Activated CD4-positive, alpha-beta T cell treated with anti-CD3 and anti-CD28 coated beads, Interleukin-2, Interleukin-4, amounts not matched to agents 100 ng/mL and 50 ng/mL, durations not matched to agents 16 hours and 8 hours (primary cell): ENCODE results near the gene THAP4.

ENCODE experiments used
- DNase-seq: peaks from one replicate; pipeline ENCODE4 v3.0.0-alpha.2; 2020; ENCODE audit warnings: low spot score

Gene THAP4

DNA sequence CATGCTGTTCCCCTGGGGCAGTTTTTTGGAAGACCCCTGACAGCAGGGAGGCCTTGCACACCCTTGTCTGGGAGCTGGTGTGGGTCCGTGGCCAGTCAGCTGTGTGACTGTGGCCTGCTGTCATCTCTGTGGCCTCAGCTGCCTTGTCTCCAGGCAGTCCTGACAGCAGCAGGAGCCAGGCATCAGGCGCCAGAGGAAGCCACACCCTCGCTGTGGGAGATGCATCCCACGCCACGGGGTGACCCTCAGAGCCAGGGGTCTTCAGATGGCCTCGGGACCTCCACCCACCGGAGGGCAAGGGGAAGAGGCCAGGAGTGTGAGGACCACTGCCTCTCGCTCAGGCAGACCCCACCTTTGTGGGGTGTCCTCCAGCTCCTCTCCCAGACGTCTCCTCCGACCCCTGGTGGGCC, 73.4 kb downstream of the THAP4 start:
- DNase-seq = no peak

DNA sequence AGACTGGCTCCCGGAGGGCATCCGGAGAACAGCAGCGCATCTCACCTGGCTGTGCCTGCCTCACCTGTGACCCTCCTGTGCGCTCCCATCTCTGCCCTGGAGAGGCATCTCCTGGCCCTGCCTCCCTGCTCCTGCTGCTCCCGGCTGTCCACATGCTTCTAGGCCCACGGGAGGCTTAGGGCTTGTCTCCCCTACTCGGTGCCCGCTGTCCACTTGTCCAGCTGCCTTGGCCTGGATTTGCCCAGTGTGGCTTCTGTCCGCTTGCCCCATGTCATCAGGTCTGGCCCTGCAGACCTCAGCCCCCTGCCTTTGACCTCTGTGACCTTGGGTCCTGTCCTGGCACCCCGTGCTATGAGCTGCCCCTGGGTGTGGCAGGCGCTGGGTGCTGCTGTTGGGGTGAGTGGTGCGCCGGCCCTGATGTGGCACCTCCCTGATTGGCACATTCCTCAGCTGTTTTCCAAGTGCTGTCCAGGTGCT, 73.9 kb downstream of the THAP4 start:
- DNase-seq = no peak

DNA sequence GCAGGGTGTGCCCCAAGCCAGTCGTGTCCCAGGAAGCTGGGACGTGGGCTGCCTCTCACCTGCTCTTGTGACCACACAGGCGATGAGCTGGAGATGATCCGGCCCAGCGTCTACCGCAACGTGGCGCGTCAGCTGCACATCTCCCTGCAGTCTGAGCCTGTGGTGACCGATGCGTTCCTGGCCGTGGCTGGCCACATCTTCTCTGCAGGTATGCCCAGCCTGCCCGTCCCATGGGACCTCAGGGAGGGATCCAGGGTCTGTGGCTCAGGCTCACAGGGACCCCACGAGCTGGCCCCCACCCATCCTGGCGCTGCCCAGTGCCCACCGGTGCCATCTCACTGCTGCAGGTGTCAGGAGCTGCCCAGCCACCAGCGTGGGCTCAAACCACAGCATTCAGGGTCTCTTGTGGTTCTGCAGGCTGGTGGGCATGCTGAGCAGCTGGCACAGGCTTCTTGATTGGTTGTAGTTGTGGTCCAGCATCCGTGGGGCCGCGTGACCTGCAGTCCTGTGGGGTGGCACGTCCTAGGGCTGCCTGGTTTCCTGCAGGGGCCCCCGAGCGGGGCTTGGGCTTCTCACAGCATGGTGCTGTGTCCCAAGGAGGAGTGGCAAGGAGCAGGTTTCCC, 74.6 kb downstream of the THAP4 start:
- no peak for DNase-seq

DNA sequence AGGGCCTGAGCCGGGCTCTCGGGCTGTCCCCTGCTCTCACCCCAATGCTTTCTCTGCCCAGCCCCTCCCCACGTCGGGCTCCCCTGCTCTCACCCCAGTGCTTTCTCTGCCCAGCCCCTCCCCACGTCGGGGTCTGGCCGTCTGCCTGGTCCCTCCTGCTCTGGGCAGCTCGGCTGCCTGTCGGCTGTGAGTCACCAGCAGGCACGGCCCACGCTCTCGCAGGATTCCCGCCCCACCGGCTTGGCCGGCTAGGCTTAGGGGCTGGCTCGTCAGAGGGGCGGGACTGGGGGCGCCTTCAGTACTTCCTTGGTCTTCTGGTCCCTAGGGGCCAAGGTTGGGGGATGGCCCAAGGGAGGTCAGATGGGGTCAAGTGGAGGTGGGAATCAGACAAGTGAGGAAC, 75.1 kb downstream of the THAP4 start:
- DNase-seq = no peak

DNA sequence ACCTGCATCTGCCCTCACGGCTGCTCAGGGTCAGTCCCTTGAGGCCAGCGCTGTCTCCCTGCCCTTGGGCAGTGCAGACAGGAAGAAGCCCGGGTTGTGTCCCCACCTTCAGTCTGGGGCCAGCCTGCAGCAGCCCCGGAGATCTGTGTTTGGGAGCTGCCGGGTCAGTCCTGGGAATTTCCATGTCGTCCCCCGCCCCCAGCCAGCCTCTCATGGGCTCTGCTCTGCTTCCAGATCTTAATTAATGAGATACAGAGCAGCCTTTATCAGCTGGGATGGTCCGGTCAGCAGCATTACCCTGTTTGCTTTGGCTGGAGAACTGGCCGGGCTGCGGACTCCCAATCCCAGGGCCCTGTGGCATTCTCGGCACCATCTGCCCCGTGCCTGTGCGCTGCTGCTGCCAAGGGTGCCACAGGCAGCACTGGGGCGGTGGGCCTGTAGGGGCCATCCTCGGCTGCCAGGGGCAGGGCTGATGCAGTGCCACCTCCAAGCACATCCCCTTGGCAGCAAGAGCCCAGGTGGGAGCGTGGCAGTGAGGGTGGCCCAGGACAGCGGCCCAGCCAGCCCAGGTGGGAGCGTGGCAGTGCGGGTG, 76.0 kb downstream of the THAP4 start:
- no peak for DNase-seq

DNA sequence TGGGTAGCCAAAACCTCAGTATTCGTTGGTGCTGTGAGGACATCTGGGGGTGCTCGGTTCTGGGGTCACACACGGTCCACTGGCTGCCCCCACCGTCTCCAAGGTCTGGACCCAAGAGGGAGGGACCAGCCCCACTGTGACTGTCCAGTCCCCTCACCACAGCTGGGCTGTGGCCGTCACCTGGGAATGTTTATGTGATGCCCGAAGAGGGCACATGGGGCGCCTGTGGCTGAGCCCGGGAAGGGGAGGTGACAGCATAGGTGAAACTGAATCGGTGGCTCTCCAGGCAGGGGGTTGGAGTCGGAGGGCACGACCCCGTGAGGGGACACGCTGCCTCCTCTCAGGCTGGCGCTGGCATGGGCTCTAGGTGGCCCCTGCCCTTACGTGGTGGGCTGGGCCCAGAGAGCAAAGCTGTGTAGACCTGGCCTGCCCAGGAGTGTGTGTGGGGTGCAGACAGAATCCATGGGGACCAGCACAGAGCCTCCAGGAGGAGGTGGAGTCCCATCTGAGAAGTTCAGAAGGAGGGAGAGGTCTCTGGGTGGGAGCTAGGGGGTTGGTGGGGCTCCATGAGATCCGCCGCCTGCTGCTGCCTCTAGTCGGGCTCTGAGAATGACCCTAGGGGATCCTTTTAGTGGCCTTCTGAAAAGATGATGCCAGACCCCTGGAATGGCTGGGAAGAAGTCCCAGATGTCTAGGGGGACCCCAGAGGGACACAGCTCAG, 76.6 kb downstream of the THAP4 start:
- no peak for DNase-seq

DNA sequence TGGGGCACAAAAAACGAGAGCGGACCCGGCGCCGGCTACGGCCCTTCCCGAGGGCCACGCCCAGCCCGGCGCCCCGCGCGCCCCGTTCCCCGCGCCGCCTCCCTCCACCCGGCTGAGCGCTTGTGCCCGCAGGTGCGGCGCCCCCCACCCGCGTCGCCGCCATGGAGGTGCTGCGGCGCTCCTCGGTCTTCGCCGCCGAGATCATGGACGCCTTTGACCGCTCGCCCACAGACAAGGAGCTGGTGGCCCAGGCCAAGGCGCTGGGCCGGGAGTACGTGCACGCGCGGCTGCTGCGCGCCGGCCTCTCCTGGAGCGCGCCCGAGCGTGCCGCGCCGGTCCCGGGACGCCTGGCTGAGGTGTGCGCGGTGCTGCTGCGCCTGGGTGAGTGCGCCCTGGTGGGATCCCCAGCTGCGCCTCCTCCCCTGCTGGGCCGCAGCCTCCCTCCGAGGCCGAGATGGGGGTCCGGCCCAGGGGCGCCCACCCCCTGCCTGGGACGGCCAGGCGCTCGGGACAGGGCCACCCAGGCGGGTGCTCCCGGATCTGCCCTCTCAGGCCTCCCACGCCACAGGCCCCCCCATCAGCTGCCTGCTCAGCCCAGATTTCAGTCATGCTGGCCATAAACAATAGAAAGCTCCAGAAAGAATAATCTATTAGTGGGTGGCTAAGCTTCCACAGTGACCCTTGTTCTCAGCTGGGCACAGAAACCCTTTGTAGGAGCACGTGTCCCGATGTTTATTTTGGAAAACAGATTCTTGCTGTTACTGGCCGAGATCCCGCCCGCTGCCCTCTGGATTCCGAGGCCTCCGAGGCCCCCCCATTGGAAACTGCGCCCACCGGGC, 77.4 kb downstream of the THAP4 start:
- DNase-seq = no peak

DNA sequence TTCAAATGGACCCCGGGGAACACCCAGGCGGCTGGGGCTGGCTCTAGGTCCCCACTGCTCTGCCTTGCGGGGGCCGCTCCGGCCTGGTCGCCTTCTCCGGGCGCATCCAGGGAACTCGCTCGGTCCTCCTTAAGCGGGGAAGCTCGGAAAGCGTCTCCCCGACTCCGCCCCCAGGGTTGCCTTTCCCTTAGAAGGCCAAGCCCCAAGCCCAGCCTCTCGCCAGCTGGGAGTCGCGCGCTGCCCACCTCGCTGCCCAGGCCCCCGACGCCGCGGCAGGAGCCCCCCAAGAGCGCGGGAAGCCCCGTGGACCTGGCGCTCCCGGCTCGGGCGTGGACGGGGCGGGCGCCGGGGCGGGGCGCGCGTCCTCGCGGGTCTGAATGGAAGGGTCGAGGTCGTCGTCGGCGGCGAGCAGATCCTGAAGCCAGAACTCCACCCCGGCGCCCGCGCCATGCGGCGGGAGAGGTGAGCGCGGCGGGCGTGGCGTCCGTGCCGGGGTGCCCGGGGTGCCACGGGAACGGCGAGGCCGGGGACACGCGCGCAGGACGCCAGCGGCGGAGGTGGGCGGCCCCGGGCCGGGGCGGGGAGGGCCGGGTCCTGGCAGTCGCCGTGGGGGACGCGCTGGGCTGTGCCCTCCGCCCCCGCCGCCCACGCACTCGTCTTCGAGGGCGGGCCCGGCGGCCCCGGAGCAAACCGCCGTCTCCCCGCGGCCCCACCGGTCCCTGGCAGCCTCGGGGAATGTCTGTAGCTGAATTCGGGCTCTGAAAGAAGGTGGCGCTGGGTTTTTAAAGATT, 78.2 kb downstream of the THAP4 start, which contains the start of gene BOK:
TSS of gene BOK (plus strand) at position 214 of the 791 bp plus-strand sequence. CDS start 739 bp downstream, outside the sequence.
- no peak for DNase-seq

DNA sequence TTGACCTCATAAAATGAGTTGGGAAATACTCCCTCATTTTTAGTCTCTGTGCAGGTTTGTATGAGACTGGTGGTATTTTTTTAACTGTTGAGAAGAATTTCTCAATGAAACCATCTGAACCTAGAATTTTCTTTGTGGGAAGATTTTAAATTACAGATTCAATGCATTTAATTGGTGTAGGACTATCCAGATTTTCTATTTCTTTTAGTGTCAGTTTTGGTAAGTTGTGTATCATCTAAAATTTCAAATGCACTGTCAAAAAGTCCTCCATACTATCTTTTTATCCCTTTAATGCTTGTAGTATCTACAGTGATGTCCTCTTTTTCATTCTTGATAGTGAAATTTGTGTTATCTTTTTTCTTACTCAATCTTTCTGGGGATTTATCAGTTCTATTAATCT, 80.2 kb downstream of the THAP4 start:
- no peak for DNase-seq

DNA sequence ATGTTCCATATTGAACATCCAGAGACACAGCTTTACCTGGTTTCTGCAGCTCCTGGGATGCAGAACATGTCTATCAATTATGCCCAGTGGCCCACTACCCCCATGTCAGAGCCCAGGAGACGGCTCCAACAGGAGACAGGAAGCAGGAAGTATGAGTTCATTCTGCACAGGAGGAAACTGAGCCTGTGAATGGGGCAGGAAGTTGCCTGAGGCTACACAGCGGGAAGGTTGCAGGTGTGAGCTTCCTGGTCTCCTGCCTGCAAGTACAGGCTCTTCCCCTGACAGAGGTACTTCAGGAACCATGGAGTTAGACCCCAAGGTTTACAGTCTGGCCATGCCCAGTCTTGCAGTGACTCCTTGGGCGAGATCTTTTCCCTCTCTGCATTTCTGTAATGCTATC, 81.2 kb downstream of the THAP4 start:
- DNase-seq = no peak

DNA sequence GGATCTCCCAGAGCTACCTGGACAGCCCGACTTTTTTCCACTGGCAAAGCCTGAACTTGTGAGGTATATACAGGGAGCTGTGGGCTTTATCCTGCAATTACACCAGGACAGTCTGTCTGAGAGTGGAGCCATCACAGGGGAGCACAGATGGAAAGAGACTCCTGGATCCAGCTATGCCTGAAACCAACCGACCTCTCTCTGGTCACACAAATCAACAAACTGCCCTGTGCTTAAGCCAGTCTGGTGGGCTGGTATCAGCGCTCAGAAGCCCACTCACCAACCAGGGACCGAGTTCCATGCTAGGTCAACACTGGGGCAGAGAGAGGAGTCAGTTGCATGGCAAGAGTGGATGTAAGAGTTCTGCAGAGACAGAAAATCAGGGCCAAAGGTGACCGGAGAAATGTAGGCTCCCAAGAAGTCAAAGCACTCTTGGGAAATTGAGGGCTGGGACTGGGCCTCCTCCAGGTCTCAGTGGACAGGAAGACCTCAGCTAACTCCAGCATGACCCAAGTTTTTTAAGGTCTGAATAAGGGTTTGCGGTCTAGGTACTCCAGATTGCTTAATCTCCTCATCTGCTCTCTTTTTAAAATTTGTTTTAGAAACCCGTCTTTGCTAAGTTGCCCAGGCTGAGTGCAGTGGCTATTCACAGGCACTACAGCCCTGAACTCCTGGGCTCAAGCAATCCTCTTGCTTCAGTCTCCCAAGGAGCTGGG, 82.2 kb downstream of the THAP4 start:
- DNase-seq = no peak

DNA sequence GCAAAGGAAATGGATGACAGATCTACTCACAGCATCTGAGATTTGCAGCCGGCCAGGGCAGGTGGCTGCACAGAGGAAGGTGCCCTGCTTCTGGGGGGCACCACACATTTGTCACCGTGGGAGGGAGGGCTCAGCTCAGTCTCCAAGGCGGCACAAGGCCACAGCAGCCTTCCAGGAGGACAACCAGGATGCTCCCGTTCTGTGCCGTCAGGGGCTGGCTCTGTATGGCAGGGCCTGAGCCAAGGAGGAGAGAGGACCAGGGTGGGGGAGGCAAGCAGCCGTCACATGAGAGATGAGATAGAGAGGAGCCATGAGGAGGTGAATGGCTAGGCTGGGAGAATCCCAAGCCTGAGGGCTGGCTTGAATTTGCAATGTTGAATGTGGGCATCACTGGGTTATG, 83.0 kb downstream of the THAP4 start:
- no peak for DNase-seq

DNA sequence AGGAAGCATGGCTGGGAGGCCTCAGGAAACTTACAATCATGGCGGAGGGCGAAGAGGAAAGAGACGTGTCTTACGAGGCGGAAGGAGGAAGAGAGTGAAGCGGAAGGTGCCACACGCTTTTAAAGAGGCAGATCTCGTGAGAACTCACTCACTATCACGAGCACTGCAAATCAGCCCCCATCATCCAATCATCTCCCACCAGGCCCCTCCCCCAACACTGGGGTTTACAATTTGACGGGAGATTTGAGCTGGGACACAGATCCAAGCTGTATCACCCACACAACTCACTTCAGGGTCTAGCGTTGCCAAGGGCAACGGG, 83.5 kb downstream of the THAP4 start:
- DNase-seq = no peak

DNA sequence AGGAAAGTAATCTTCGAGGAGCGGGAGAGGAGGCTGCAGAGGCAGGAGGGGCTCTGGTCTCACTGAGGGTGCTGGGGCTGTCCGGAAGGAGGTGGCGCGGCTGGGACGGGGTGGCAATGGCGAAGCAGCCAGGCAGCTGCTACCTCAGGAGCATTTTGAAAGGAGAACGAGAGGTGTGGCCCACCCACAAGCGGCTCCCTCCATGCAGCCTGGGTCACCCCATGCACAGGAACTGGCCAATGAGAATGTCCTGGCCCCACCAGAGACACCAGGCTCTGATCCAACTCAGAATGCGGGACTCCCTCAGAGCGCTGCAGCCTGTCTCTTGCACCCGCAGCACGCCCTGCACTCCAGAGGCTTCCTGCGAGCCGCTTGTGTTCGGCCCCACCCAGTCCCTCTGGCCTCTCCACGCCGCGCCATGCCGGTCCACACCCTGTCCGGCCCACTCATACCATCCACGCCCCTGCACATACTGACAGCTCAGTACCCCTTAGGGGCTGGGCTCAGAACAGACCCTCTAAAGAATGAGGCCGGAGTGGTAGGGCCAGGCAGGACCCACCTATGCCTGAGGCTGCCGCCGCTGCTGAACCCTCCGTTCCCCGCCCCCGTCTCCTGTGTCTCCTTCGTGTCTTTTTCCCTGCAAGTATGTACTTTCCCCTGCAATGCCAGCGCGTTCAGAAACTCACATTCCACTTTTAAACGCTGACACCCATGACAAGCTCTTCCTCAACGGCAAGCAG, 84.8 kb downstream of the THAP4 start:
- DNase-seq = no peak

DNA sequence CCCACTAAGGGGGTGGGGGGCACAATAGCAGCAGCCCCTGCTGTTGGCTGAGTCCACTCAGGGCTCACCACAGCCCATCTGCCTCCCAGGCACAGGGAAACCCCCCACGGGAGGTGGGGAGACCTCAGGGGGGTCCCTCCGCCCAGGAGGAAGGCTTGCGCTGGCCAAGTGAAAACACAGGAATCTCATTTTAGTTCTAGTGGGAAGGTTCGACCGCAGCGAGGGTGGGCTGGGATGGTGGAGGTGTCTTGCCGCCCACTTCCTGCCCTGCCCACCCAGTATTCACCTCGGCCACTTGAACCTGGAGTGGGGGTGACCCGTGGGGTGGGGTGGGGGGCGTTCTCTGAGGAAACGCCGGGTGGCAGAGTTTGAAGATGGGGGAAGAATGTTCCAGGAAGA, 85.4 kb downstream of the THAP4 start:
- no peak for DNase-seq

DNA sequence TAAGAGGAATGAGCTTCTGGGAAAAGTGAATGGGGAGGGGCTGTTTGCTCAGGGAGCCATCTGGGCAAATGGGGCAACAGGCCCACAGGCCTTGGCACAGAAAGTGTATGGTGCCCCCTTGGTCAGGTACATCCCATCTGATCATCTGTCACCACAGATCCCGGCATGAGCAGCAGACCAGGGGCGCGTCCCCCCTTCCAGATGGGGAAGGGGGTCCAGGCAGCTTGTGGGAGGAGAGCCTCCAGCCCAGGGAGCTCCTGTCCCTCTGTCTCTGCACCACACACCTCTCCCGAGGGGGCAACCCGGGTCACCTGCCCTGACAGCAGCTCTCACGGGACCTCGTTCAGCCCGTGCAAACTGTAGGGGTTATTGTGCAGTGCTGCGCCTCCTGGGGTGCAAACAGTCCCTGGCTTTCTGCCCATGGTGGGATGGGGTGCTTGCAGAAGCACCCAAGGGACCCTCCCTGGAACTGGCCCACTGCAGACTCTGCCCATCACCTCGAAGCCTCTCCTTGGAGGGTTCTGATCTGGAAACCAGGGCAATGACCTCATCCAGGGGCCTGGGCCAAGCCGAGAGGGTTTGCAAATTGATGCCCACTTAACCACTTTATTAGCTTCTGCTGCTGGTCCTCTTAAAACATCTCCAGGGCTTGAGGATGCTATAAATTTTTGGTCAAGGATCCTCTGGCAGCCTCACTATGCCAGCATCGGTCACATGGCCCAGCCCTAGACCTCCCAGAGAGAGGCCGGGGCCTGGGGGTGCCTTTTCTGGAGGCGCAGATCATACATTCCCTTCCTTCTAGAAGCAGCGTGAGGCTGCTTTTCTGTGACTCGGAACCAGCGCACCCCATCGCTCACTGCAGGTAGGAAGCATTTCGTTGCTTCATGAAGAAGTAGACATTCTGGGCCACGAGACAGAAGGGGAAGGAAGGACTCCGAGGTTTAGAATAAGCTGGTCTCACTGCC, 86.1 kb downstream of the THAP4 start:
- DNase-seq = no peak

DNA sequence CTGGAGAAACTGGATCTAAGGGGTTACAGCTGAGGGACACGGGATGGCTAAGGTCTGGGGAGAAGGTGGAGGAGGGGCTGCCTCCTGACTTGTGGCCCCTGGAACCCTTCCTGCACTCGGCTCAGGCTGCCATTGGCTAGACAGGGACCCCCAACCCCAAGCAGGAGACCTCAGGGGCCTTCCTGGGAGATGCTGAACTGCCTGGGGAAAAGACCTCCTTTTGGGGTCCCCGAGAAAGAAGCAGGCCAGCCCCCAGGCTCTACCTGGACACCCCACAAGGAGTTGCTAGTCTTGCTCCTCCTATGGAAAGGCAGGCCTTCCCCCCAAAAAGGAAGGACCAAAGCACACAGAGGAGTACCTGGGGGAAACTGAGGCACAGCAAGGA, 88.5 kb downstream of the THAP4 start:
- DNase-seq = no peak

DNA sequence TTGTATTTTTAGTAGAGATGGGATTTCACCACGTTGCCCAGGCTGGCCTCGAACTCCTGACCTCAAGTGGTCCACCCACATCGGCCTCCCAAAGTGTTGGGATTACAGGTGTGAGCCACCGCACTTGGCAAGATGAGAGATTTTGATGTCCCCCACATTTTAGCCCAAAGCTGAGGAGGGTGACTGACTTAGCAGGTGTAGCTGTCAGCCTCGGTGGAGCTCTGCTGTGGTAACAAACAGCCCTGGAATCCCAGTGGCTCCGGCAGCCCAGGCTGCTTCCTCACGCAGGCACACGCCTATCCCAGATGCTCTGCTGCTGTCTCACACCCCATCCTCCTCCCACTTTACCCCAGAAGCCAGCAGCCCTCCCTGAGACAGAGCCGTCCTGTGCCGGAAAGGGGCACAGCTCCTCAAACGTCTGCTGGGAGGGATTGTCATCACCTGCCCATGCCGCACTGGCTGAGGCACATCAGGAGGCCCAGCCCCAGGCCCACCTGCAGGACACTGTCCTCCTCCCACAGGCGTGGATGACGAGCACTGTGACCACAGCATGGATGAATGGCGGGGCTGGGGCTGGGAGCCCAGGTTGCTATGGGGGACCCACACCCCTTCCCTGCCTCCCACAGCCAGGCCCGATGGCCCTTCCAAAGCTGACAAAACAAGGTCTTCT, 89.0 kb downstream of the THAP4 start:
- no peak for DNase-seq
